Stomach (tissue), 4 donors: ENCODE data around the gene CCNA1.

Source experiments
- POLR2A ChIP-seq, 4 donors: fragments of 450-650 bp; IDR thresholded peaks; one replicate each; pipeline ENCODE4 v1.6.1; 2016; ENCODE audit warnings: antibody characterized with exemption in 4 of 4, control low read depth in 2 of 4, mild to moderate bottlenecking in 1 of 4, moderate library complexity in 1 of 4
- TF ChIP-seq, protein P1 (sequence below), 7 experiments: fragments of 450-650 bp in 4 of 7; fragments of 200-600 bp in 3 of 7; sonication (generic) in 3 of 7; IDR thresholded peaks; one replicate each; pipeline ENCODE4 v1.5.1; 2016 to 2019; ENCODE audit warnings: antibody characterized with exemption in 7 of 7, control low read depth in 2 of 7, mild to moderate bottlenecking in 1 of 7

DNA sequence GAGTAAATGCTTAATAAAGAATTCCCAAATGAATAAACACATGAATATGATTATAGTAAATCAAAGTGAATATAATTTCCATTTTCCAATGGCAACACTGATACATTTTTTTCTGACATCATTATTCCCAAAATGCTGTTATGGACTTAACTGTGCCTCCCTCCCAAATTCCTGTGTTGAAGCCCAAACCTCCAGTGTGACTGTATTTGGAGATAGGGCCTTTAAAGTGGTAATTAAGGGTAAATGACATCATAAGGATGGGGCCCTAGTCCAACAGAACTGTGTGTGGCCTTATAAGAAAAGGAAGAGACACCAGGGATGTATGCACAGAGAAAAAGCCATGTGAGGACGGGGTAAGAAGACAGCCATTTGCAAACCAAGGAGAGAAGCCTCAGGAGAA, 19.1 kb upstream of the CCNA1 start:
- TF ChIP-seq, protein P1, sequence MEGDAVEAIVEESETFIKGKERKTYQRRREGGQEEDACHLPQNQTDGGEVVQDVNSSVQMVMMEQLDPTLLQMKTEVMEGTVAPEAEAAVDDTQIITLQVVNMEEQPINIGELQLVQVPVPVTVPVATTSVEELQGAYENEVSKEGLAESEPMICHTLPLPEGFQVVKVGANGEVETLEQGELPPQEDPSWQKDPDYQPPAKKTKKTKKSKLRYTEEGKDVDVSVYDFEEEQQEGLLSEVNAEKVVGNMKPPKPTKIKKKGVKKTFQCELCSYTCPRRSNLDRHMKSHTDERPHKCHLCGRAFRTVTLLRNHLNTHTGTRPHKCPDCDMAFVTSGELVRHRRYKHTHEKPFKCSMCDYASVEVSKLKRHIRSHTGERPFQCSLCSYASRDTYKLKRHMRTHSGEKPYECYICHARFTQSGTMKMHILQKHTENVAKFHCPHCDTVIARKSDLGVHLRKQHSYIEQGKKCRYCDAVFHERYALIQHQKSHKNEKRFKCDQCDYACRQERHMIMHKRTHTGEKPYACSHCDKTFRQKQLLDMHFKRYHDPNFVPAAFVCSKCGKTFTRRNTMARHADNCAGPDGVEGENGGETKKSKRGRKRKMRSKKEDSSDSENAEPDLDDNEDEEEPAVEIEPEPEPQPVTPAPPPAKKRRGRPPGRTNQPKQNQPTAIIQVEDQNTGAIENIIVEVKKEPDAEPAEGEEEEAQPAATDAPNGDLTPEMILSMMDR (IDR thresholded peaks at IDR 0.05), result no peak
- TF ChIP-seq POLR2A (IDR thresholded peaks at IDR 0.05), result no peak
